HEK293 (cell line): Measurements from ENCODE around the gene ARL8A.

ENCODE experiments used
- GLIS1 ChIP-seq: fragments of 450-650 bp; formaldehyde crosslinking; IDR thresholded peaks from 2 replicates; pipeline ENCODE4 v1.5.1; 2016; ENCODE audit warnings: missing biosample characterization, missing genetic modification characterization
- KLF8 ChIP-seq: fragments of 450-650 bp; formaldehyde crosslinking; IDR thresholded peaks from 2 replicates; pipeline ENCODE4 v1.5.1; 2016; ENCODE audit warnings: missing biosample characterization, missing genetic modification characterization
- REPIN1 ChIP-seq: fragments of 450-650 bp; formaldehyde crosslinking; IDR thresholded peaks from 2 replicates; pipeline ENCODE4 v1.5.1; 2017; ENCODE audit warnings: missing biosample characterization, missing genetic modification characterization, low read depth
- WT1 ChIP-seq: fragments of 450-650 bp; formaldehyde crosslinking; IDR thresholded peaks from 2 replicates; pipeline ENCODE4 v1.5.1; 2016; ENCODE audit warnings: missing biosample characterization, missing genetic modification characterization
- ZBTB7A ChIP-seq: fragments of 450-650 bp; formaldehyde crosslinking; IDR thresholded peaks from 2 replicates; pipeline ENCODE4 v1.5.1; 2016; ENCODE audit warnings: low read depth, missing biosample characterization, missing genetic modification characterization
- ZNF157 ChIP-seq: fragments of 450-650 bp; formaldehyde crosslinking; IDR thresholded peaks from 2 replicates; pipeline ENCODE4 v1.5.1; 2016; ENCODE audit warnings: missing biosample characterization, missing genetic modification characterization
- ZNF223 ChIP-seq: fragments of 450-650 bp; formaldehyde crosslinking; IDR thresholded peaks from 2 replicates; pipeline ENCODE4 v1.5.1; 2016; ENCODE audit warnings: missing biosample characterization, missing genetic modification characterization
- ZNF24 ChIP-seq: fragments of 450-650 bp; formaldehyde crosslinking; IDR thresholded peaks from 2 replicates; pipeline ENCODE4 v1.5.1; 2016; ENCODE audit warnings: missing biosample characterization, missing genetic modification characterization
- ZNF274 ChIP-seq, 2 experiments: fragments of 200-500 bp in 1 of 2; fragments of 450-650 bp in 1 of 2; sonication (Bioruptor generic) in 1 of 2; formaldehyde crosslinking in 1 of 2; IDR thresholded peaks; 2 replicates each; pipeline versions ENCODE4 v1.5.1 to v1.6.1; 2014 to 2016; ENCODE audit warnings: borderline replicate concordance in 1 of 2, inconsistent platforms in 1 of 2, low read length in 1 of 2, missing biosample characterization in 1 of 2, missing genetic modification characterization in 1 of 2
- ZNF292 ChIP-seq: fragments of 450-650 bp; formaldehyde crosslinking; IDR thresholded peaks from 2 replicates; pipeline ENCODE4 v1.5.1; 2016; ENCODE audit warnings: low read depth, missing biosample characterization, missing genetic modification characterization, borderline replicate concordance
- ZNF311 ChIP-seq: fragments of 450-650 bp; formaldehyde crosslinking; IDR thresholded peaks from 2 replicates; pipeline ENCODE4 v1.5.1; 2017; ENCODE audit warnings: missing biosample characterization, missing genetic modification characterization, borderline replicate concordance
- ZNF335 ChIP-seq: fragments of 450-650 bp; formaldehyde crosslinking; conservative IDR thresholded peaks from 2 replicates; pipeline ENCODE4 v1.5.1; 2016; ENCODE audit warnings: missing biosample characterization, missing genetic modification characterization
- ZNF350 ChIP-seq: fragments of 450-650 bp; formaldehyde crosslinking; IDR thresholded peaks from 2 replicates; pipeline ENCODE4 v1.5.0; 2017; ENCODE audit warnings: missing biosample characterization, mild to moderate bottlenecking, missing genetic modification characterization
- ZNF501 ChIP-seq: fragments of 450-650 bp; formaldehyde crosslinking; IDR thresholded peaks from 2 replicates; pipeline ENCODE4 v1.5.1; 2016; ENCODE audit warnings: missing biosample characterization, missing genetic modification characterization
- ZNF548 ChIP-seq: fragments of 450-650 bp; formaldehyde crosslinking; IDR thresholded peaks from 2 replicates; pipeline ENCODE4 v1.5.1; 2016; ENCODE audit warnings: missing biosample characterization, missing genetic modification characterization
- ZNF621 ChIP-seq: fragments of 450-650 bp; formaldehyde crosslinking; IDR thresholded peaks from 2 replicates; pipeline ENCODE4 v1.5.1; 2017; ENCODE audit warnings: missing biosample characterization, missing genetic modification characterization
- ZNF658 ChIP-seq: fragments of 450-650 bp; formaldehyde crosslinking; IDR thresholded peaks from 2 replicates; pipeline ENCODE4; 2016; ENCODE audit warnings: missing biosample characterization, missing genetic modification characterization
- ZSCAN18 ChIP-seq: fragments of 450-650 bp; formaldehyde crosslinking; IDR thresholded peaks from 2 replicates; pipeline ENCODE4 v1.5.1; 2016; ENCODE audit warnings: missing biosample characterization, missing genetic modification characterization
- TF ChIP-seq, protein P1 (sequence below): fragments of 450-650 bp; formaldehyde crosslinking; IDR thresholded peaks from 2 replicates; pipeline ENCODE4 v1.5.1; 2016; ENCODE audit warnings: missing biosample characterization, missing genetic modification characterization
- TF ChIP-seq, protein P2 (sequence below): fragments of 450-650 bp; formaldehyde crosslinking; conservative IDR thresholded peaks from 2 replicates; pipeline ENCODE4 v1.5.1; 2016; ENCODE audit warnings: low read depth, missing biosample characterization, missing genetic modification characterization
- TF ChIP-seq, protein P3 (sequence below): fragments of 450-650 bp; formaldehyde crosslinking; IDR thresholded peaks from 2 replicates; pipeline ENCODE4 v1.5.1; 2016; ENCODE audit warnings: missing biosample characterization, missing genetic modification characterization

Gene ARL8A

DNA sequence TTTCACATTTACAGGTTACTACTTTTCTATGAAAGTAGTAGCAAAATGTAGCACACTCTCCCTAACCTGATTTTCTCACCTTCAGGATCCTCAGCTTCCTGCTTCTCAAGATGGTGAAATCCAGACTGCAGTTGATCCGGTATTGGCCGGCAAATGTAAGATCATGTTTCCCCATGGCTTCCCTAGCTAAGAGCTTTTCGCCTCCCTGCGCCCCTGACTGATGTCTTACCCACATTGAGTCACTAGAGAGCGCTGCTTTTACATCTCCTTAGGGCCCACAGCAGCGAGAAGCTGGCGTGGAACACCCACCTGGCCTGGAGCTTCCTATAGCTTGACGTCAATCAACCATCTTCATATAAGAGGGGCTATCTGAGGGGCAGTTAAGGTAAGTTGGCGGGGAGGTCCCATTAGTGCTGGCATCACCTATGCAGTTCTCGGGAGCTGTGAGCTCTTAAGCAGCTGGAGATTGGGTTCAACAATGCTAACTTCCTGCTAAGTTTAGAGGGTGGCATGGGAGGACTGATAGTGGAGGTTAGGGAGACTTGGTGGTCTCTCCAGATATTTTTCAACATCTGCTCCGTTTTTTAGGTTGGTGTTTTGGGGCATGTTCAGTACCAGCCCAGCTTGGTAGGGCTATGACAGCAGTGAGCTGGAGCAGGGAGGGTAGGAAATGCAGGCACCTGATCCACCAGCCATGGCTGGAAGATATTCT, 10.4 kb upstream of the ARL8A start (continued):
- TF ChIP-seq, protein P1, sequence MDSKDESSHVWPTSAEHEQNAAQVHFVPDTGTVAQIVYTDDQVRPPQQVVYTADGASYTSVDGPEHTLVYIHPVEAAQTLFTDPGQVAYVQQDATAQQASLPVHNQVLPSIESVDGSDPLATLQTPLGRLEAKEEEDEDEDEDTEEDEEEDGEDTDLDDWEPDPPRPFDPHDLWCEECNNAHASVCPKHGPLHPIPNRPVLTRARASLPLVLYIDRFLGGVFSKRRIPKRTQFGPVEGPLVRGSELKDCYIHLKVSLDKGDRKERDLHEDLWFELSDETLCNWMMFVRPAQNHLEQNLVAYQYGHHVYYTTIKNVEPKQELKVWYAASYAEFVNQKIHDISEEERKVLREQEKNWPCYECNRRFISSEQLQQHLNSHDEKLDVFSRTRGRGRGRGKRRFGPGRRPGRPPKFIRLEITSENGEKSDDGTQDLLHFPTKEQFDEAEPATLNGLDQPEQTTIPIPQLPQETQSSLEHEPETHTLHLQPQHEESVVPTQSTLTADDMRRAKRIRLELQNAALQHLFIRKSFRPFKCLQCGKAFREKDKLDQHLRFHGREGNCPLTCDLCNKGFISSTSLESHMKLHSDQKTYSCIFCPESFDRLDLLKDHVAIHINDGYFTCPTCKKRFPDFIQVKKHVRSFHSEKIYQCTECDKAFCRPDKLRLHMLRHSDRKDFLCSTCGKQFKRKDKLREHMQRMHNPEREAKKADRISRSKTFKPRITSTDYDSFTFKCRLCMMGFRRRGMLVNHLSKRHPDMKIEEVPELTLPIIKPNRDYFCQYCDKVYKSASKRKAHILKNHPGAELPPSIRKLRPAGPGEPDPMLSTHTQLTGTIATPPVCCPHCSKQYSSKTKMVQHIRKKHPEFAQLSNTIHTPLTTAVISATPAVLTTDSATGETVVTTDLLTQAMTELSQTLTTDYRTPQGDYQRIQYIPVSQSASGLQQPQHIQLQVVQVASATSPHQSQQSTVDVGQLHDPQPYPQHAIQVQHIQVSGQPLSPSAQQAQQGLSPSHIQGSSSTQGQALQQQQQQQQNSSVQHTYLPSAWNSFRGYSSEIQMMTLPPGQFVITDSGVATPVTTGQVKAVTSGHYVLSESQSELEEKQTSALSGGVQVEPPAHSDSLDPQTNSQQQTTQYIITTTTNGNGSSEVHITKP (tag by site-specific recombination): 0 out of 2 replicates have a peak, but pooled peaks have one; percentile 21
- no peak for TF ChIP-seq ZSCAN18 (tag by site-specific recombination)
- TF ChIP-seq REPIN1: no peak
- no peak for TF ChIP-seq ZNF292 (tag by site-specific recombination)
- TF ChIP-seq ZNF274 (IDR thresholded peaks at IDR 0.05; ENCODE audit: low read length): no peak
- TF ChIP-seq ZNF274 (tag by site-specific recombination; IDR thresholded peaks at IDR 0.05; ENCODE audit: borderline replicate concordance): no peak
- no peak for TF ChIP-seq ZNF658 (tag by site-specific recombination)
- TF ChIP-seq ZNF223 (tag by site-specific recombination): no peak
- TF ChIP-seq ZNF548 (tag by site-specific recombination): no peak
- TF ChIP-seq ZNF335: peak; percentile 89
- no peak for TF ChIP-seq ZNF621 (tag by site-specific recombination)
- TF ChIP-seq, protein P2, sequence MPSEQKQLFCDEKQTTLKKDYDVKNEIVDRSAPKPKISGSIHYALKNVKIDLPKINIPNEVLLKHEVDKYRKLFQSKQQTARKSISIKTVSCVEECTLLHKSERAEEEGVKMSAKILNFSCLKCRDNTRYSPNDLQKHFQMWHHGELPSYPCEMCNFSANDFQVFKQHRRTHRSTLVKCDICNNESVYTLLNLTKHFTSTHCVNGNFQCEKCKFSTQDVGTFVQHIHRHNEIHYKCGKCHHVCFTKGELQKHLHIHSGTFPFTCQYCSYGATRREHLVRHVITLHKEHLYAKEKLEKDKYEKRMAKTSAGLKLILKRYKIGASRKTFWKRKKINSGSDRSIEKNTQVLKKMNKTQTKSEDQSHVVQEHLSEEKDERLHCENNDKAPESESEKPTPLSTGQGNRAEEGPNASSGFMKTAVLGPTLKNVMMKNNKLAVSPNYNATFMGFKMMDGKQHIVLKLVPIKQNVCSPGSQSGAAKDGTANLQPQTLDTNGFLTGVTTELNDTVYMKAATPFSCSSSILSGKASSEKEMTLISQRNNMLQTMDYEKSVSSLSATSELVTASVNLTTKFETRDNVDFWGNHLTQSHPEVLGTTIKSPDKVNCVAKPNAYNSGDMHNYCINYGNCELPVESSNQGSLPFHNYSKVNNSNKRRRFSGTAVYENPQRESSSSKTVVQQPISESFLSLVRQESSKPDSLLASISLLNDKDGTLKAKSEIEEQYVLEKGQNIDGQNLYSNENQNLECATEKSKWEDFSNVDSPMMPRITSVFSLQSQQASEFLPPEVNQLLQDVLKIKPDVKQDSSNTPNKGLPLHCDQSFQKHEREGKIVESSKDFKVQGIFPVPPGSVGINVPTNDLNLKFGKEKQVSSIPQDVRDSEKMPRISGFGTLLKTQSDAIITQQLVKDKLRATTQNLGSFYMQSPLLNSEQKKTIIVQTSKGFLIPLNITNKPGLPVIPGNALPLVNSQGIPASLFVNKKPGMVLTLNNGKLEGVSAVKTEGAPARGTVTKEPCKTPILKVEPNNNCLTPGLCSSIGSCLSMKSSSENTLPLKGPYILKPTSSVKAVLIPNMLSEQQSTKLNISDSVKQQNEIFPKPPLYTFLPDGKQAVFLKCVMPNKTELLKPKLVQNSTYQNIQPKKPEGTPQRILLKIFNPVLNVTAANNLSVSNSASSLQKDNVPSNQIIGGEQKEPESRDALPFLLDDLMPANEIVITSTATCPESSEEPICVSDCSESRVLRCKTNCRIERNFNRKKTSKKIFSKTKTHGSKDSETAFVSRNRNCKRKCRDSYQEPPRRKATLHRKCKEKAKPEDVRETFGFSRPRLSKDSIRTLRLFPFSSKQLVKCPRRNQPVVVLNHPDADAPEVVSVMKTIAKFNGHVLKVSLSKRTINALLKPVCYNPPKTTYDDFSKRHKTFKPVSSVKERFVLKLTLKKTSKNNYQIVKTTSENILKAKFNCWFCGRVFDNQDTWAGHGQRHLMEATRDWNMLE (tag by site-specific recombination): no peak
- TF ChIP-seq WT1 (tag by site-specific recombination): no peak
- TF ChIP-seq ZNF501 (tag by site-specific recombination): no peak
- no peak for TF ChIP-seq ZNF157
- TF ChIP-seq, protein P3, sequence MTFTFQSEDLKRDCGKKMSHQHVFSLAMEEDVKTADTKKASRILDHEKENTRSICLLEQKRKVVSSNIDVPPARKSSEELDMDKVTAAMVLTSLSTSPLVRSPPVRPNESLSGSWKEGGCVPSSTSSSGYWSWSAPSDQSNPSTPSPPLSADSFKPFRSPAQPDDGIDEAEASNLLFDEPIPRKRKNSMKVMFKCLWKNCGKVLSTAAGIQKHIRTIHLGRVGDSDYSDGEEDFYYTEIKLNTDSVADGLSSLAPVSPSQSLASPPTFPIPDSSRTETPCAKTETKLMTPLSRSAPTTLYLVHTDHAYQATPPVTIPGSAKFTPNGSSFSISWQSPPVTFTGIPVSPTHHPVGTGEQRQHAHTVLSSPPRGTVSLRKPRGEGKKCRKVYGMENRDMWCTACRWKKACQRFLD: no peak
- no peak for TF ChIP-seq ZNF24 (tag by site-specific recombination)
- TF ChIP-seq KLF8: no peak
- TF ChIP-seq GLIS1 (tag by site-specific recombination): no peak
- no peak for TF ChIP-seq ZNF311 (tag by site-specific recombination)
- TF ChIP-seq ZBTB7A (tag by site-specific recombination): no peak
- TF ChIP-seq ZNF350 (tag by site-specific recombination): no peak
- TF ChIP-seq, all 188 proteins: peak for 10
